Neural crest cell (in vitro differentiated cells): ENCODE results near the gene NSMF. TPM values are rescaled to one million over a fixed set of nuclear protein-coding genes. Genes with fewer than 3 reads are reported as not detected.

ENCODE experiments used
- DNase-seq: peaks from one replicate; pipeline ENCODE4 v3.0.0; 2021; ENCODE audit warnings: low read depth, mixed read lengths, low spot score
- H3K27ac Mint-ChIP-seq: one replicate; pipeline ENCODE4 v1.8.0; 2021; ENCODE audit warnings: mild to moderate bottlenecking, mixed read lengths; ENCODE audit not compliant: unreplicated experiment
- H3K27me3 Mint-ChIP-seq: 2 replicates; pipeline ENCODE4 v1.8.0; 2021; ENCODE audit warnings: low read depth, mild to moderate bottlenecking, mixed read lengths
- H3K36me3 Mint-ChIP-seq: 2 replicates; pipeline ENCODE4 v1.8.0; 2021; ENCODE audit warnings: low read depth, mild to moderate bottlenecking, mixed read lengths
- H3K4me1 Mint-ChIP-seq: 2 replicates; pipeline ENCODE4 v1.8.0; 2021; ENCODE audit warnings: mixed read lengths
- H3K4me3 Mint-ChIP-seq: one replicate; pipeline ENCODE4 v1.8.0; 2021; ENCODE audit warnings: mild to moderate bottlenecking, mixed read lengths
- H3K9me3 Mint-ChIP-seq: 2 replicates; pipeline ENCODE4 v1.8.0; 2021; ENCODE audit warnings: mixed read lengths
- CTCF ChIP-seq: fragments of 200-600 bp; sonication (generic); conservative IDR thresholded peaks from 2 replicates; pipeline ENCODE4 v1.5.0; 2021; ENCODE audit warnings: antibody characterized with exemption, mild to moderate bottlenecking
- total RNA-seq: library from RNA; stranded (reverse); gene quantifications from 2 replicates; pipeline ENCODE4 v1.2.1, GENCODE V29; 2021

NSMF gene
- total RNA-seq, 1 donor from 2014 or later: 64.4 TPM

GRCh38 chr9:137421838-137422603 lies 37.1 kb downstream of the NSMF start:
- Mint-ChIP-seq H3K9me3 (no peaks in the 10 kb centered on the region), H3K27me3 (peaks cover 3% of the 10 kb centered on the region)

GRCh38 chr9:137417161-137418021 lies 41.7 kb downstream of the NSMF start:
- no peak for DNase-seq
- Mint-ChIP-seq H3K9me3 (no peaks in the 10 kb centered on the region), H3K4me1 (peaks cover 7% of the 10 kb centered on the region), H3K4me3 (no peak overlapping the region), H3K27me3 (no peaks in the 10 kb centered on the region), H3K36me3 (no peaks in the 10 kb centered on the region), H3K27ac (no peak overlapping the region)
- TF ChIP-seq CTCF: no peak

More at GRCh38 chr9:137421838-137422603, 37.1 kb downstream of the NSMF start:
- no peak for TF ChIP-seq CTCF
- H3K27ac Mint-ChIP-seq: peak overlapping the region; percentile 4
- H3K36me3 Mint-ChIP-seq: no peaks in the 10 kb centered on the region
- DNase-seq: no peak
- H3K4me1 Mint-ChIP-seq: peaks cover 8% of the 10 kb centered on the region
- peak overlapping the region; percentile 88 for H3K4me3 Mint-ChIP-seq

GRCh38 chr9:137416563-137417151 lies 42.5 kb downstream of the NSMF start:
- no peak overlapping the region for H3K27ac Mint-ChIP-seq
- TF ChIP-seq CTCF: no peak
- no peaks in the 10 kb centered on the region for H3K36me3 Mint-ChIP-seq
- no peak for DNase-seq
- no peaks in the 10 kb centered on the region for H3K27me3 Mint-ChIP-seq
- H3K9me3 Mint-ChIP-seq: no peaks in the 10 kb centered on the region
- H3K4me3 Mint-ChIP-seq: no peak overlapping the region
- no peaks in the 10 kb centered on the region for H3K4me1 Mint-ChIP-seq

GRCh38 chr9:137416006-137416562 lies 43.0 kb downstream of the NSMF start:
- no peak for DNase-seq
- H3K9me3 Mint-ChIP-seq: no peaks in the 10 kb centered on the region
- H3K27me3 Mint-ChIP-seq: no peaks in the 10 kb centered on the region
- H3K4me1 Mint-ChIP-seq: no peaks in the 10 kb centered on the region
- no peak for TF ChIP-seq CTCF
- no peak overlapping the region for H3K4me3 Mint-ChIP-seq
- no peaks in the 10 kb centered on the region for H3K36me3 Mint-ChIP-seq
- H3K27ac Mint-ChIP-seq: no peak overlapping the region

GRCh38 chr9:137415451-137415850 lies 43.7 kb downstream of the NSMF start:
- Mint-ChIP-seq H3K9me3 (no peaks in the 10 kb centered on the region), H3K27ac (no peak overlapping the region), H3K4me3 (no peak overlapping the region), H3K27me3 (no peaks in the 10 kb centered on the region), H3K4me1 (no peaks in the 10 kb centered on the region), H3K36me3 (no peaks in the 10 kb centered on the region)
- TF ChIP-seq CTCF: no peak
- DNase-seq: no peak
